ENCODE measurements around the gene SORCS2.

GRCh38 chr4:7183161-7183560, 9.2 kb upstream of the SORCS2 start:
- TF ChIP-seq, protein P1, sequence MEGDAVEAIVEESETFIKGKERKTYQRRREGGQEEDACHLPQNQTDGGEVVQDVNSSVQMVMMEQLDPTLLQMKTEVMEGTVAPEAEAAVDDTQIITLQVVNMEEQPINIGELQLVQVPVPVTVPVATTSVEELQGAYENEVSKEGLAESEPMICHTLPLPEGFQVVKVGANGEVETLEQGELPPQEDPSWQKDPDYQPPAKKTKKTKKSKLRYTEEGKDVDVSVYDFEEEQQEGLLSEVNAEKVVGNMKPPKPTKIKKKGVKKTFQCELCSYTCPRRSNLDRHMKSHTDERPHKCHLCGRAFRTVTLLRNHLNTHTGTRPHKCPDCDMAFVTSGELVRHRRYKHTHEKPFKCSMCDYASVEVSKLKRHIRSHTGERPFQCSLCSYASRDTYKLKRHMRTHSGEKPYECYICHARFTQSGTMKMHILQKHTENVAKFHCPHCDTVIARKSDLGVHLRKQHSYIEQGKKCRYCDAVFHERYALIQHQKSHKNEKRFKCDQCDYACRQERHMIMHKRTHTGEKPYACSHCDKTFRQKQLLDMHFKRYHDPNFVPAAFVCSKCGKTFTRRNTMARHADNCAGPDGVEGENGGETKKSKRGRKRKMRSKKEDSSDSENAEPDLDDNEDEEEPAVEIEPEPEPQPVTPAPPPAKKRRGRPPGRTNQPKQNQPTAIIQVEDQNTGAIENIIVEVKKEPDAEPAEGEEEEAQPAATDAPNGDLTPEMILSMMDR (IDR thresholded peaks at IDR 0.05): no peak
- no peak for TF ChIP-seq EZH2 (IDR thresholded peaks at IDR 0.05; ENCODE audit: borderline replicate concordance, insufficient read depth, low read depth, low read length, poor library complexity, severe bottlenecking)
